WTC11 (cell line): ENCODE data around the gene ROPN1L. TPM values are rescaled to one million over a fixed set of nuclear protein-coding genes. Genes with fewer than 3 reads are reported as not detected.

Experiments used
- ATAC-seq: fragments of 200-7000 bp; cut with Tn5 transposase; 2 replicates; pipeline ENCODE4 v1.10.0; 2021; ENCODE audit warnings: mild to moderate bottlenecking, moderate library complexity
- CTCF ChIA-PET: fragments of 300-600 bp; sonication (Branson Sonifier 250); formaldehyde crosslinking; loops from one replicate; lab custom pipeline; 2021; ENCODE audit warnings: antibody characterized with exemption; lab: Charles Lee
- POLR2A ChIA-PET: fragments of 350-600 bp; sonication (Branson Sonifier 250); formaldehyde crosslinking; loops from one replicate; lab custom pipeline; 2021; ENCODE audit warnings: antibody characterized with exemption; lab: Charles Lee
- DNase-seq: peaks from one replicate; pipeline ENCODE4 v3.0.0; 2021; ENCODE audit warnings: low spot score
- H3K27ac Mint-ChIP-seq: 2 replicates; pipeline ENCODE4 v1.8.0; 2021; ENCODE audit warnings: mixed read lengths
- H3K27me3 Mint-ChIP-seq: 2 replicates; pipeline ENCODE4 v1.8.0; 2021; ENCODE audit warnings: low read depth, mild to moderate bottlenecking, moderate library complexity, mixed read lengths
- H3K36me3 Mint-ChIP-seq: 2 replicates; pipeline ENCODE4 v1.8.0; 2021; ENCODE audit warnings: mixed read lengths
- H3K4me1 Mint-ChIP-seq: 2 replicates; pipeline ENCODE4 v1.8.0; 2022; ENCODE audit warnings: mixed read lengths
- H3K4me3 Mint-ChIP-seq: 2 replicates; pipeline ENCODE4 v1.8.0; 2021; ENCODE audit warnings: mild to moderate bottlenecking, moderate library complexity, mixed read lengths
- H3K9me3 Mint-ChIP-seq: 2 replicates; pipeline ENCODE4 v1.8.0; 2021; ENCODE audit warnings: mixed read lengths
- AR ChIP-seq: fragments of 250-450 bp; sonication (Bioruptor Pico); IDR thresholded peaks from 2 replicates; pipeline ENCODE4 v1.9.0; 2021; ENCODE audit warnings: mild to moderate bottlenecking
- EMX1 ChIP-seq: fragments of 250-450 bp; sonication (Bioruptor Pico); IDR thresholded peaks from 2 replicates; pipeline ENCODE4 v1.8.0; 2021; ENCODE audit warnings: mild to moderate bottlenecking
- ETV6 ChIP-seq: sonication (generic); formaldehyde crosslinking; IDR thresholded peaks from 2 replicates; pipeline ENCODE4 v1.8.1; 2022; ENCODE audit warnings: mild to moderate bottlenecking, missing genetic modification reagents
- FOXJ3 ChIP-seq: sonication (generic); formaldehyde crosslinking; IDR thresholded peaks from 2 replicates; pipeline ENCODE4 v1.9.0; 2021; ENCODE audit warnings: missing genetic modification reagents, mild to moderate bottlenecking, borderline replicate concordance
- FOXP1 ChIP-seq: sonication (generic); formaldehyde crosslinking; IDR thresholded peaks from 2 replicates; pipeline ENCODE4 v1.8.0; 2022; ENCODE audit warnings: missing genetic modification reagents, mild to moderate bottlenecking, moderate library complexity, borderline replicate concordance
- GABPB1 ChIP-seq: sonication (generic); formaldehyde crosslinking; IDR thresholded peaks from 2 replicates; pipeline ENCODE4 v1.8.1; 2023; ENCODE audit warnings: mild to moderate bottlenecking, missing genetic modification reagents
- GTF2I ChIP-seq: fragments of 250-450 bp; sonication (Bioruptor Pico); conservative IDR thresholded peaks from 2 replicates; pipeline ENCODE4 v1.4.0; 2021; ENCODE audit warnings: mild to moderate bottlenecking
- IRF2 ChIP-seq: sonication (generic); formaldehyde crosslinking; IDR thresholded peaks from 2 replicates; pipeline ENCODE4 v1.8.0; 2022; ENCODE audit warnings: low read depth, missing genetic modification reagents, borderline replicate concordance
- JUN ChIP-seq: sonication (generic); formaldehyde crosslinking; IDR thresholded peaks from 2 replicates; pipeline ENCODE4 v1.8.0; 2023; ENCODE audit warnings: mild to moderate bottlenecking, missing genetic modification reagents
- NFE2L1 ChIP-seq: sonication (generic); formaldehyde crosslinking; IDR thresholded peaks from 2 replicates; pipeline ENCODE4 v1.8.1; 2023; ENCODE audit warnings: missing genetic modification reagents
- NFYB ChIP-seq: sonication (generic); formaldehyde crosslinking; conservative IDR thresholded peaks from 2 replicates; pipeline ENCODE4 v1.8.0; 2022; ENCODE audit warnings: low read depth, missing genetic modification reagents
- NR3C1 ChIP-seq: sonication (generic); formaldehyde crosslinking; conservative IDR thresholded peaks from 2 replicates; pipeline ENCODE4 v1.8.1; 2023; ENCODE audit warnings: low read depth, mild to moderate bottlenecking, missing genetic modification reagents
- PRRX2 ChIP-seq: fragments of 250-450 bp; sonication (Bioruptor Pico); IDR thresholded peaks from 2 replicates; pipeline ENCODE4 v1.8.0; 2021; ENCODE audit warnings: mild to moderate bottlenecking
- SMAD3 ChIP-seq: sonication (generic); formaldehyde crosslinking; IDR thresholded peaks from 2 replicates; pipeline ENCODE4 v1.8.0; 2022; ENCODE audit warnings: missing genetic modification reagents, mild to moderate bottlenecking, borderline replicate concordance
- SP1 ChIP-seq: sonication (generic); formaldehyde crosslinking; conservative IDR thresholded peaks from 2 replicates; pipeline ENCODE4 v1.8.1; 2022; ENCODE audit warnings: missing genetic modification reagents
- ZNF281 ChIP-seq: sonication (generic); formaldehyde crosslinking; IDR thresholded peaks from 2 replicates; pipeline ENCODE4 v1.8.0; 2023; ENCODE audit warnings: mild to moderate bottlenecking, missing genetic modification reagents
- ZNF423 ChIP-seq: fragments of 250-450 bp; sonication (Bioruptor Pico); IDR thresholded peaks from 2 replicates; pipeline ENCODE4 v2.1.2; 2022; ENCODE audit warnings: mild to moderate bottlenecking, moderate library complexity
- total RNA-seq: library from RNA; stranded (reverse); gene quantifications from 3 replicates; pipeline ENCODE4 v1.2.3, GENCODE V29; 2021
- TF ChIP-seq, protein P1 (sequence below): sonication (generic); formaldehyde crosslinking; IDR thresholded peaks from 2 replicates; pipeline ENCODE4 v1.8.0; 2022; ENCODE audit warnings: mild to moderate bottlenecking, missing genetic modification reagents
- TF ChIP-seq, protein P2 (sequence below): sonication (generic); formaldehyde crosslinking; IDR thresholded peaks from 2 replicates; pipeline ENCODE4 v1.8.1; 2022; ENCODE audit warnings: low read depth, mild to moderate bottlenecking, moderate library complexity, missing genetic modification reagents, borderline replicate concordance
- TF ChIP-seq, protein P3 (sequence below): sonication (generic); formaldehyde crosslinking; IDR thresholded peaks from 2 replicates; pipeline ENCODE4 v1.8.1; 2023; ENCODE audit warnings: mild to moderate bottlenecking, missing genetic modification reagents

Gene ROPN1L
- total RNA-seq, 1 experiment from 2014 or later: not detected

DNA sequence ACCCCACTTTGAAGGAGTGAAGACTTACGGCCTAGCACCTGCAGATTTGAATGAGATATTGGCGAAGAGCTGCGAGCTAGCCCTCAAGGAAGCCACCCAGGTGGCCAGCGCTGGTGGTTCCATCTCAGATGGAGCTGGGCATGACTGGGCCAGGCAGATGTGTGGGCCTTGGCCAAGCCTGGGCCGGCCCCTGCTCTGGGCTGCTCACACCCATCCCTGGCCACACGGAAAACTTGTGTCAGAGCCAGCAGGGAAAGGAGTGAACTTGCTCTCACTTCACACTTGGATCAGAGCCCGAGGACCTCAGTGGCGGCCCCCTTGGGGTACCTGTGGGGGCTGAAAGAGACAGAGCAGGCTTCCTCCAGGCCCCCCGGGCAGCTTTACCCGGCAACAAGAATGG, 44.2 kb downstream of the ROPN1L start (continued):
- TF ChIP-seq ZNF281 (CRISPR knock-in tag) (no peak), JUN (no peak), PRRX2 (CRISPR knock-in tag) (no peak)

DNA sequence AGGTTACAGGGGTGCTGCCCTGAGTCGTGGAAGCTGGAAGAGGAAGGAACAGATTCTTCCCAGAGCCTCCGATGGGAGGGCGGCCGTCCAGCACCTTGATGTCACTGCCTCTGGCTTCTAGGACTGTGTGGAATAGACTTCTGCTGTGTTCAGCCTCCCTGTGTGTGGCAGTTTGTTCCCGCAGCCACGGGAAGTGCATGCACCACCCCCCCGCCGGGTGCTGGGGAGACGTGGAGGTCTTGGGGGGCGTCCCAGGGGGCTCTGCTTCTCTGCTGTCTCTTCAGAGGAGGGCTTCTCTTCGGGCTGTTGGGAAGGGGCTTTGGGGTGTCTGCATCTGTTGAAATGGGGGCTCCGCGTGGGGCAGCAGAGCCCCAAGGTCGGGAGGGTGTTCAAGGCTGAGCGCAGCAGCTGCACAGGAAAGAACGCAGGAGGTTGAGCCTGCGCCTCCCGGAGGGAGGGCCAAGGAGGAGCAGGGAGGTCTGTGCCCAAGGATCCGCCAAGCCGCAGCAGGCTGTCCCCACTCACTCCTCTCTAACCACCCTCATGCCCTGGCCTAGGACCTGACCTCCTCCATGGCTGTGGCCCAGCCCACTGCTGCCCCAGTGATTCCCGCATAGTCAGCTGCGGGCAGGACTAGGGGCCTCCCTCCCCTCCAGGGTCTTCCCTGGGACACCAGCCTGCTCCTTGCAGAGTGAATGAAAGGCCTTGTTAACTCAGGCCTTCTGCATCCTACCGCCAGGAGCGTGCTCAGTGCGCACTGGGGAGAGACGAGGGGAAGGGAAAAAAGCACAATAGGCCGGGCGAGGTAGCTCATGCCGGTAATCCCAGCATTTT, 45.0 kb downstream of the ROPN1L start:
- ATAC-seq (peak; percentile 38), DNase-seq (no peak)
- TF ChIP-seq, protein P1, sequence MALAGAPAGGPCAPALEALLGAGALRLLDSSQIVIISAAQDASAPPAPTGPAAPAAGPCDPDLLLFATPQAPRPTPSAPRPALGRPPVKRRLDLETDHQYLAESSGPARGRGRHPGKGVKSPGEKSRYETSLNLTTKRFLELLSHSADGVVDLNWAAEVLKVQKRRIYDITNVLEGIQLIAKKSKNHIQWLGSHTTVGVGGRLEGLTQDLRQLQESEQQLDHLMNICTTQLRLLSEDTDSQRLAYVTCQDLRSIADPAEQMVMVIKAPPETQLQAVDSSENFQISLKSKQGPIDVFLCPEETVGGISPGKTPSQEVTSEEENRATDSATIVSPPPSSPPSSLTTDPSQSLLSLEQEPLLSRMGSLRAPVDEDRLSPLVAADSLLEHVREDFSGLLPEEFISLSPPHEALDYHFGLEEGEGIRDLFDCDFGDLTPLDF (CRISPR knock-in tag): no peak
- TF ChIP-seq FOXP1 (CRISPR knock-in tag) (no peak), SP1 (CRISPR knock-in tag) (no peak), GABPB1 (CRISPR knock-in tag) (no peak), ZNF423 (CRISPR knock-in tag) (no peak), ZNF281 (CRISPR knock-in tag) (no peak), NFYB (CRISPR knock-in tag) (no peak), NR3C1 (no peak), NFE2L1 (no peak), FOXJ3 (CRISPR knock-in tag) (no peak), ETV6 (CRISPR knock-in tag) (no peak), IRF2 (no peak), AR (CRISPR knock-in tag) (no peak), EMX1 (no peak), GTF2I (no peak), SMAD3 (CRISPR knock-in tag) (no peak)
- TF ChIP-seq, protein P2, sequence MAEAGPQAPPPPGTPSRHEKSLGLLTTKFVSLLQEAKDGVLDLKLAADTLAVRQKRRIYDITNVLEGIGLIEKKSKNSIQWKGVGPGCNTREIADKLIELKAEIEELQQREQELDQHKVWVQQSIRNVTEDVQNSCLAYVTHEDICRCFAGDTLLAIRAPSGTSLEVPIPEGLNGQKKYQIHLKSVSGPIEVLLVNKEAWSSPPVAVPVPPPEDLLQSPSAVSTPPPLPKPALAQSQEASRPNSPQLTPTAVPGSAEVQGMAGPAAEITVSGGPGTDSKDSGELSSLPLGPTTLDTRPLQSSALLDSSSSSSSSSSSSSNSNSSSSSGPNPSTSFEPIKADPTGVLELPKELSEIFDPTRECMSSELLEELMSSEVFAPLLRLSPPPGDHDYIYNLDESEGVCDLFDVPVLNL (CRISPR knock-in tag): no peak
- TF ChIP-seq, protein P3, sequence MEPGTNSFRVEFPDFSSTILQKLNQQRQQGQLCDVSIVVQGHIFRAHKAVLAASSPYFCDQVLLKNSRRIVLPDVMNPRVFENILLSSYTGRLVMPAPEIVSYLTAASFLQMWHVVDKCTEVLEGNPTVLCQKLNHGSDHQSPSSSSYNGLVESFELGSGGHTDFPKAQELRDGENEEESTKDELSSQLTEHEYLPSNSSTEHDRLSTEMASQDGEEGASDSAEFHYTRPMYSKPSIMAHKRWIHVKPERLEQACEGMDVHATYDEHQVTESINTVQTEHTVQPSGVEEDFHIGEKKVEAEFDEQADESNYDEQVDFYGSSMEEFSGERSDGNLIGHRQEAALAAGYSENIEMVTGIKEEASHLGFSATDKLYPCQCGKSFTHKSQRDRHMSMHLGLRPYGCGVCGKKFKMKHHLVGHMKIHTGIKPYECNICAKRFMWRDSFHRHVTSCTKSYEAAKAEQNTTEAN (CRISPR knock-in tag): no peak
- peaks cover 12% of the 10 kb centered on the region for H3K27me3 Mint-ChIP-seq
- ChIA-PET POLR2A (no interaction called here), CTCF (interaction anchor here (2.5 kb wide), 1 partner anchor 12 kb away, joined by 10 read pairs; no protein-coding TSS in a partner anchor)
- H3K27ac Mint-ChIP-seq: no peak overlapping the region
- no peaks in the 10 kb centered on the region for H3K36me3 Mint-ChIP-seq
- H3K4me1 Mint-ChIP-seq: peaks cover 19% of the 10 kb centered on the region
- no peak overlapping the region for H3K4me3 Mint-ChIP-seq
- peaks cover 6% of the 10 kb centered on the region for H3K9me3 Mint-ChIP-seq
